B cell (primary cell): ENCODE results near the gene JAK3. TPM values are rescaled to one million over a fixed set of nuclear protein-coding genes. Genes with fewer than 3 reads are reported as not detected.

ENCODE experiments used
- ATAC-seq: fragments of 200-7000 bp; cut with Tn5 transposase; one replicate; pipeline ENCODE4 v1.10.0; 2021; ENCODE audit warnings: low read depth, mild to moderate bottlenecking, moderate number of reproducible peaks, moderate library complexity
- CTCF ChIA-PET: fragments of 350-600 bp; sonication (Branson Sonifier 250); formaldehyde crosslinking; loops from one replicate; lab custom pipeline; 2021; ENCODE audit warnings: antibody characterized with exemption, inconsistent platforms; lab: Charles Lee
- POLR2A ChIA-PET: fragments of 350-600 bp; sonication (Branson Sonifier 250); formaldehyde crosslinking; loops from one replicate; lab custom pipeline; 2021; ENCODE audit warnings: antibody characterized with exemption; lab: Charles Lee
- DNase-seq: peaks from one replicate; pipeline ENCODE4 v3.0.0; 2013
- H2AFZ ChIP-seq: 2 replicates; pipeline ENCODE4 v1.6.1; 2012; ENCODE audit warnings: mild to moderate bottlenecking, low read depth, low read length; ENCODE audit not compliant: insufficient read depth, poor library complexity, severe bottlenecking
- H3K27ac ChIP-seq, 2 donors: 1 replicate in 1 of 2; 2 replicates in 1 of 2; pipeline ENCODE4 v1.5.1; 2012 to 2013; ENCODE audit warnings: low read length in 2 of 2, mild to moderate bottlenecking in 2 of 2, moderate library complexity in 1 of 2
- H3K27me3 ChIP-seq, 4 experiments: fragments of 200-600 bp in 1 of 4; sonication (generic) in 1 of 4; replicated peaks in 1 of 4; 1 replicate in 2 of 4; 2 replicates in 2 of 4; pipeline versions ENCODE4 v1.6.1 to v1.7.0; 2013 to 2016; ENCODE audit warnings: low read length in 3 of 4, mild to moderate bottlenecking in 2 of 4, mixed read lengths in 1 of 4, moderate library complexity in 1 of 4; ENCODE audit not compliant: insufficient read depth in 4 of 4, control insufficient read depth in 3 of 4; ENCODE audit errors: control extremely low read depth in 1 of 4
- H3K36me3 ChIP-seq, 2 experiments: replicated peaks in 1 of 2; 1 replicate in 1 of 2; 2 replicates in 1 of 2; pipeline versions ENCODE4 v1.6.1 to v1.7.1; 2013; ENCODE audit warnings: low read length in 1 of 2; ENCODE audit not compliant: insufficient read depth in 2 of 2, control insufficient read depth in 1 of 2; ENCODE audit errors: control extremely low read depth in 1 of 2, extremely low read depth in 1 of 2
- H3K4me1 ChIP-seq, 2 donors: fragments of 200-600 bp in 1 of 2; sonication (generic) in 1 of 2; 1 replicate in 1 of 2; 2 replicates in 1 of 2; pipeline versions ENCODE4 v1.5.1 to v1.6.1; 2013 to 2017; ENCODE audit warnings: low read length in 2 of 2; ENCODE audit not compliant: control insufficient read depth in 2 of 2, insufficient read depth in 2 of 2
- H3K4me2 ChIP-seq: replicated peaks from 2 replicates; pipeline ENCODE3; 2012; ENCODE audit warnings: mild to moderate bottlenecking, low read depth, low read length; ENCODE audit not compliant: poor library complexity, severe bottlenecking
- H3K4me3 ChIP-seq, 5 experiments: fragments of 200-600 bp in 1 of 5; sonication (generic) in 1 of 5; 1 replicate in 3 of 5; 2 replicates in 2 of 5; pipeline versions ENCODE4 v1.5.1 to v1.7.0; 2011 to 2016; ENCODE audit warnings: low read length in 4 of 5, mild to moderate bottlenecking in 4 of 5, low read depth in 2 of 5, control low read depth in 1 of 5, moderate library complexity in 1 of 5; ENCODE audit not compliant: insufficient read depth in 1 of 5; ENCODE audit errors: control extremely low read depth in 1 of 5, extremely low read depth in 1 of 5
- H3K79me2 ChIP-seq: fragments of 200-600 bp; sonication (generic); one replicate; pipeline ENCODE4 v1.6.0; 2016; ENCODE audit warnings: low read length; ENCODE audit not compliant: control insufficient read depth, insufficient read depth
- H3K9ac ChIP-seq: fragments of 200-600 bp; sonication (generic); 2 replicates; pipeline ENCODE4 v1.6.1; 2017; ENCODE audit warnings: mild to moderate bottlenecking, low read length, moderate library complexity
- H3K9me3 ChIP-seq, 3 donors: one replicate each; pipeline versions ENCODE4 v1.6.1 to v1.7.1; 2013; ENCODE audit warnings: low read length in 2 of 3; ENCODE audit not compliant: control insufficient read depth in 2 of 3, insufficient read depth in 1 of 3; ENCODE audit errors: control extremely low read depth in 1 of 3
- H4K20me1 ChIP-seq: 2 replicates; pipeline ENCODE4 v1.6.0; 2012; ENCODE audit warnings: mild to moderate bottlenecking, low read length; ENCODE audit not compliant: insufficient read depth, control insufficient read depth, poor library complexity, severe bottlenecking
- H3K27ac Mint-ChIP-seq: one replicate; pipeline ENCODE4 v1.8.0; 2021; ENCODE audit warnings: mixed read lengths
- H3K27me3 Mint-ChIP-seq: one replicate; pipeline ENCODE4 v1.8.0; 2021; ENCODE audit warnings: mixed read lengths
- H3K4me1 Mint-ChIP-seq: one replicate; pipeline ENCODE4 v1.8.0; 2021; ENCODE audit warnings: mixed read lengths
- H3K4me3 Mint-ChIP-seq: one replicate; pipeline ENCODE4 v1.8.0; 2021; ENCODE audit warnings: mixed read lengths
- H3K9me3 Mint-ChIP-seq: one replicate; pipeline ENCODE4 v1.8.0; 2022; ENCODE audit warnings: mixed read lengths; ENCODE audit not compliant: insufficient read depth
- EZH2 ChIP-seq: IDR thresholded peaks from 2 replicates; pipeline ENCODE4 v1.6.1; 2012; ENCODE audit warnings: borderline replicate concordance, low read depth, mild to moderate bottlenecking, moderate library complexity, low read length; ENCODE audit not compliant: insufficient read depth, poor library complexity, severe bottlenecking
- WGBS: methylation state at CpG from one replicate; pipeline ENCODE4 v1.1.5; 2013; ENCODE audit warnings: missing lambda C conversion rate; ENCODE audit not compliant: insufficient coverage; 5-methylcytosine and 5-hydroxymethylcytosine counted together
- intact Hi-C: fragments of 100-400 bp; cut with micrococcal nuclease; formaldehyde crosslinking; loops from one replicate; pipeline ENCODE4 v1.10.0; 2022
- polyA plus RNA-seq: library from polyadenylated mRNA; depleted of rRNA; stranded (reverse); fragments of >200 nt; gene quantifications from 2 replicates; pipeline ENCODE4 v1.2.3, GENCODE V29; 2012
- total RNA-seq, 2 donors: library from RNA; stranded (reverse); fragments of 120-200 nt in 1 of 2; gene quantifications; 1 replicate in 1 of 2; 2 replicates in 1 of 2; pipeline versions ENCODE4 v1.2.3 to v1.2.4, GENCODE V29; 2013 to 2022
- TF ChIP-seq, protein P1 (sequence below): fragments of 200-600 bp; IDR thresholded peaks from one replicate; pipeline ENCODE4 v1.8.0; 2022; ENCODE audit warnings: antibody characterized with exemption, mild to moderate bottlenecking

Gene JAK3
- total and polyA plus RNA-seq, 2 donors (not counting 1 experiment from before 2014, with no cell fraction given) = 102 to 143 TPM

DNA sequence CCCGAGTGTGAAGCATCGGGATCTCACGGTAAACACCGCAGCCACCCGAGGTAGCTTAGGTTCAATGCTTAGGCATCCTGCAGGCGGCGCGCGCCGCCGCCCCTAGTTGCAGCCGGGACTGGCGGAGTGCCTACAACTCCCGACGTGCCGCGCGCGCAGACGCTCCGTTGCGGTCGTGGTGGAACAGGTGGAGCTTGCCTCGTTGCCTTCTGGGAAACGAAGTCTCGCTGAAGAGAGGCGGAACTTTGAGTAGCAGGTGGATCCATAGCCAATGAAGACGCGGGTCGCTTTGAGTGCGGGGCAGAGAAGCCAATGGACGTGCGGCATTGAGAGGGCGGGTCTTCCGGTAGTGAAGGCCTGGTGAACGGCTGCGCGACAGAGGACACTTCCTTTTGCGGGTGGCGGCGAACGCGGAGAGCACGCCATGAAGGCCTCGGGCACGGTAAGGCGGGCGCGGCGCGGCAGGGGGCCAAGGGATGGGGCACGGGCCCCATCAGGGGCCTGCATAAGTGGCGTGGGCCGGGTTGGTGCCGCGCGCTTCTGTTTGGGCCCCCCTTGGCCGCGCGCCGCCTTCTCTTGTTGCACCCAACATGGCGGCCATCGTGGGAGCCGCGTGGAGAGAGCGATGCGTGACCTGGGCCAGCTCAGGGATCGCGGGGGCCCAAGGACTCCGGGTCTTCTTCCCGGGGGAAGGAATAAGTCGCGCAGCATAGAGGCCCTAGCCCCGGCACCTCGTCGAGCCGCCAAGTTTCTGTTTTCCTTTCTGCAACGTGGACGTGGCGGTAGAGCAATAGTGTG is 11.9 kb upstream of the JAK3 start, which contains the start of gene RPL18A:
TSS of gene RPL18A (plus strand) at position 378 of the 798 bp plus-strand sequence. CDS start at position 425, 47 bp downstream.
- Histone ChIP-seq H3K79me2 (peaks cover 31% of the 10 kb centered on the region), H4K20me1 (peaks cover 48% of the 10 kb centered on the region), H3K4me2 (peak within 1 kb of the TSS; percentile 90), H3K4me1 (peaks cover 23 to 41% of the 10 kb centered on the region in 2 donors), H3K27me3 (no peaks in the 10 kb centered on the region), H2AFZ (peak within 1 kb of the TSS; percentile 71), H3K36me3 (peaks cover 4 to 40% of the 10 kb centered on the region in 2 experiments), H3K9ac (peak within 1 kb of the TSS; percentile 84), H3K9me3 (no peaks in the 10 kb centered on the region), H3K4me3 (peak within 1 kb of the TSS; percentile 74 to 100 (median 96)), H3K27ac (peak within 1 kb of the TSS; percentile 69 to 76)
- Mint-ChIP-seq H3K9me3 (no peaks in the 10 kb centered on the region), H3K4me3 (peak within 1 kb of the TSS; percentile 96), H3K27ac (peak within 1 kb of the TSS; percentile 98), H3K27me3 (no peaks in the 10 kb centered on the region), H3K4me1 (peaks cover 45% of the 10 kb centered on the region)
- intact Hi-C loops = loop anchor here (1.0 to 10.0 kb wide), 5 partner anchors 73 to 415 kb away; partner anchors contain the start of genes FCHO1, PGLS and TMEM221
- under 1% methylated on average over 80 of the region's 80 CpGs for WGBS
- peak; percentile 99 for DNase-seq
- ChIA-PET CTCF (interaction anchor here (0.6 to 15.3 kb wide), 42 partner anchors 11 to 1687 kb away, joined by 3 to 374 read pairs (median 4); partner anchors contain the start of genes ARRDC2, B3GNT3, CCDC124 and FCHO1), POLR2A (interaction anchor here (0.6 to 2.5 kb wide), 25 partner anchors 9 to 729 kb away, joined by 3 to 65 read pairs (median 3); partner anchors contain the start of genes CCDC124, FCHO1, JAK3 and MAP1S)
- TF ChIP-seq, protein P1, sequence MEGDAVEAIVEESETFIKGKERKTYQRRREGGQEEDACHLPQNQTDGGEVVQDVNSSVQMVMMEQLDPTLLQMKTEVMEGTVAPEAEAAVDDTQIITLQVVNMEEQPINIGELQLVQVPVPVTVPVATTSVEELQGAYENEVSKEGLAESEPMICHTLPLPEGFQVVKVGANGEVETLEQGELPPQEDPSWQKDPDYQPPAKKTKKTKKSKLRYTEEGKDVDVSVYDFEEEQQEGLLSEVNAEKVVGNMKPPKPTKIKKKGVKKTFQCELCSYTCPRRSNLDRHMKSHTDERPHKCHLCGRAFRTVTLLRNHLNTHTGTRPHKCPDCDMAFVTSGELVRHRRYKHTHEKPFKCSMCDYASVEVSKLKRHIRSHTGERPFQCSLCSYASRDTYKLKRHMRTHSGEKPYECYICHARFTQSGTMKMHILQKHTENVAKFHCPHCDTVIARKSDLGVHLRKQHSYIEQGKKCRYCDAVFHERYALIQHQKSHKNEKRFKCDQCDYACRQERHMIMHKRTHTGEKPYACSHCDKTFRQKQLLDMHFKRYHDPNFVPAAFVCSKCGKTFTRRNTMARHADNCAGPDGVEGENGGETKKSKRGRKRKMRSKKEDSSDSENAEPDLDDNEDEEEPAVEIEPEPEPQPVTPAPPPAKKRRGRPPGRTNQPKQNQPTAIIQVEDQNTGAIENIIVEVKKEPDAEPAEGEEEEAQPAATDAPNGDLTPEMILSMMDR = peak; percentile 84
- no peak for TF ChIP-seq EZH2
- ATAC-seq = peak; percentile 94
